Raji (cell line): ENCODE data around the gene ARHGAP42.

Source experiments
- POLR2A ChIP-seq: IDR thresholded peaks from 2 replicates; pipeline ENCODE4 v1.6.1; 2011; ENCODE audit warnings: low read depth, low read length, control low read depth; ENCODE audit not compliant: insufficient read depth

The ARHGAP42 gene

DNA sequence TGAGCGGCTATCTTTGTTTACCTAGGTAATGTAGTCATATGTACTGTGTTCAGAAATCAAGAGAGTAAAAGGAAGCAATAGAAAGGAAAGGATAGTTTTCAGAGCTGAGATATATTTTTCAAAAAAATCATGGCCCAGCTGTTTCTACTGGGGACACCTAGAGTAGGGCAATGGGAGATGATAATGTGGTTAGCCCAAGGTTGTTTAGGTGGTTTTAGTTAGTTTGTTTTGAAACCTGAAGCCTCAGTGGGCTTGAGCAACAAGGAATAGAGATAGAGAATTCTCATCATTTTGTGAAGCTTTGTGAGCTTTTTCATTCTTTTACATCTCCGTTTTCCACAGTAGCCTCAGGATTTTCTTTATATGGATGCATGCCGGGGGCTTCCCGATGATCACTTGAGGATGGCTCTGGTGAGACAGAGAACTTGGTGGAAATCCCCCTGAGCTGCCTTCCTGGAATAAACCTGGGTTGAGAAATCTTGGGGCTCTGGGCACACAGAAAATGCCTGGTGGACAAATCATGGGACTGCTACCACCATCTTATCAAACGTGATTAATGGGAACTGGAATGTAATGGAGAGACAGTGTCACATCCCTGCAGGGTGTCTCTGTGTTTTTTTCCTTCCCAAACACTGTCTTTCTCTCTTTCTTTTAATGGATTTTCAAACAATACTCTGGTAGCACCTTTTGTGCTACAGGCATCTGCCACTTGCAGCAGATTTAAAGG lies 49.0 kb downstream of the ARHGAP42 start:
- TF ChIP-seq POLR2A: no peak

- TF ChIP-seq POLR2A: no peak
These were observed 51.7 kb downstream of the ARHGAP42 start for GRCh38 chr11:100738701-100739270.

- TF ChIP-seq POLR2A: no peak
These were observed 52.6 kb downstream of the ARHGAP42 start for GRCh38 chr11:100739666-100740065.

DNA sequence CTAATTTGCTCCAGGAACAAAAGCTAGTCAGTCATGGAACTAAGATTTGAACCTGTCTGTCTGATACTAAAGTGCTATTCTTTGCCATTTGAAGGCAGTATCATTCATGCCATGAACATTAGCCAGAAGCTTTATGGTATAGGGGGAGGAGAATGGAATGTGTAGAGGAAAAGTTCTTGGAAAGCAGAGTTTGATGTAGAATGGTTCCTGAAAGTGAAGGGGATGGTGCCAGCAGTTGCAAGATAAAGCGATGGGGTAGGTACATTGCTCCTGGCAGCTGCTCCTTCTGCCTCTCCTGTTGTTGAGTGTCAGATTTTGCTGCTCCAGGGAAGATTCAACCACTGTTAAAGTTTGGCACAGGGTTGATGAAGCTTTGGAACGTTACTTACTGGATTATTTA lies 53.4 kb downstream of the ARHGAP42 start:
- TF ChIP-seq POLR2A: no peak

DNA sequence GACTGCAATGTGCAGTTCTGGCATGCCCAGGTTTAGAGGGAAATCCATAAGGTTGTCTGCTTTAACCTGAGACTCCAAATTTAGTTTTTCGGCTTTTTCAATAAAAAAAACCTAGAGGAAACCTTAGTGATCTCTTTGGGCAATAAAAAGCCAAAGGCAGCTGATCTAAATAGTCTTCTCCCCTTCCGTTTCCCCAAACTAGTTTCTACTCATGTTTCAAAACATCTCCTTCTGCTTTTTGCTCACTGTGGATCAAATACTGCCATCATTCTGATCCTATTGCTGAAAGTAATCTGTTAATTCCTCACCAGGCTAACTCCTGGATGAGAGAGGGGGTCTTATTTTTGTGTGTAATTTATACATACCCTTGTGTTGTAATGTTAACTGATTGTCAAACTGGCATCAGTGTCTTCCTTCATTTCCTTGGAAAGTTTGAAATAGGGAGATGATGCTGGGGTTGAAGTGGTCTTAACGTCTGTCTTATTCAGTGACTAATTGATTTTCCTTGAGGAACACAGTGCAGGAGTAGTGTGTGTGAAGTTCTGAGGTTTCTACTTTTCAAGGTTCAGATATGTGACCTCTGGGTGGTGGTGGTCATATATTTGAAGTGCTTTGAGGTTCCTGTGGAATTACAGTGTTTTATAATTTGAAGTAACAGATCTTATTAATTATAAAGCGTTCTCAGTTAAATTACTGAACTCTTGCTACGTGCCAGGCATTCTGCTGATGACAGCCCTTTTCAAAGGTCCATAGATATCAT lies 55.0 kb downstream of the ARHGAP42 start:
- TF ChIP-seq POLR2A: no peak

GRCh38 chr11:100746448-100746847 lies 59.4 kb downstream of the ARHGAP42 start:
- TF ChIP-seq POLR2A: no peak

DNA sequence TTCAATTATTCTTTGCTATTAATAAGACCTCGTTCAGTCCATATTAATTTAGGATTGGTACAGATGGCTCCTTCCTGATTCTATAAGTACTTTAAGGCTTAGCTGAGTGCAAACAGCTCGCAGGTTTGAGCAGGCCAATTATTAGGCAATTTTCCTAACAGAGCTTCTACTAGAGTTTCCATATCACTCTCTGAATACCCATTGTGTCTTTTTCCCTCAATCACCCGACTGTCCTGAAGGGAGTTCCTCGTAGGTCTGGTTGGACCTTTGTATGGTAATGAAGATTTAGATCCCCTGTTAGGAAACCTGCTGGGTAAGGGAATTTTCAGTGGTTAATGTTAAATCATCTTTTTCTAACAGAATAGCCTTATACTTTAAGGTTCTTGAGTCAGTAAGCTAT lies 61.1 kb downstream of the ARHGAP42 start:
- TF ChIP-seq POLR2A: no peak

DNA sequence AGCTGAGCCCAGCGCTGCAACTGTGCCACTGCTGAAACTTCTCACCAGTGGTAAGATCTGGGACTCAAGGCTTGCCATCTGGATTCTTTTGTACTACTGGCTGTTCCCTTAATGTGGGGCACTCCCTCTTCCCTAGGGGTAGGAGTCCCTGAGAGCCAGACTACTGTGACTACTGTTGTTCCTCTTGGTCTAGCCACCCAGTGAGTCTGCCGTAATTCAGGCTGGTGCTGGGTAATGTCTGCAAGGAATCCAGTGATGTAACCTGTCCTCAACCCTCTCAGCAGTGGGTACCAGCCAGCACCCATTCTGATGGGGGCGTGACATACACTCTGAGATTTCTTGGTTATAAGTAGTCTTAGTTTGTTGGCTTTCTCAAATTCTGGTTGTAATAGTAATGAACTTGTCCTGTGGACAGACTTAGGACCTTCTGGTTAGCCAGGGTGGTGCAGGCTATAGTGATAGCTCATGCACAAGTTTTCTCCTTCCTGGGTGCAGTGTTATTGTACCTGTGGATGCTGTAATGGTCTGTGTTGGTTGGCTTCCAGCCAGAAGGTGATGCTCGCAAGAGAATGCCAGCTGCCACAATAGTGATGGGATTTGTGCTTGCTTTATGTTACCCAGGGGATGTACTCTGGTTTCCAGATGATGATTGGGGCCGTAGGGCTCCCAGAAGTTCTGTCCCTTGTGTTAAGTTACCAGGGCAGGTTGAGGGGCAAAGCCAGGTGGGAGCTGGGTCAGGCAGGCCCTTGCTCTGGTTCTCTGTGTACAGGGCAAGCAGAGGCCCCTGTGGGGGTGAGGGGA lies 65.5 kb downstream of the ARHGAP42 start:
- TF ChIP-seq POLR2A: no peak

GRCh38 chr11:100753172-100753543 lies 66.1 kb downstream of the ARHGAP42 start:
- no peak for TF ChIP-seq POLR2A

DNA sequence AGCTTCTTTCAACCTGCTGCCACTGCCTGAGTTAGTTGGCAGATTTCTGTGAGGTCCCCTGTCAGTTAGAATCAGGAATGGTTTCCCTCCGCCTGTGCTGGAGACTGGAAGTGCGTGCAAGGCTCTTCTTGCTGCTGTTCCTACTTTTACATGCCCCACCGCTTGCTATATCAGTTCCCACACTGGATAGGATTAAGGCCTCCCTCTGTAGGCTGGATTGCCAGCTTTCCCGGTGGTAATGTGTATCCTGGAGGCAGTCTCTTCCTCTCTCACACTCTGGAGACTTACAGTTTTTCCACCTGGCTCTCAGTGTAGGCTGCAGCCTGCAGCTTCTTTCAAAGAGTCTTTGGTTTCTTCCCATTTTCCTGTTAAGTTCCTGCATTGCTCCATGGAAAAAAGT lies 66.5 kb downstream of the ARHGAP42 start:
- no peak for TF ChIP-seq POLR2A

GRCh38 chr11:100756559-100756958 lies 69.5 kb downstream of the ARHGAP42 start:
- TF ChIP-seq POLR2A: no peak

DNA sequence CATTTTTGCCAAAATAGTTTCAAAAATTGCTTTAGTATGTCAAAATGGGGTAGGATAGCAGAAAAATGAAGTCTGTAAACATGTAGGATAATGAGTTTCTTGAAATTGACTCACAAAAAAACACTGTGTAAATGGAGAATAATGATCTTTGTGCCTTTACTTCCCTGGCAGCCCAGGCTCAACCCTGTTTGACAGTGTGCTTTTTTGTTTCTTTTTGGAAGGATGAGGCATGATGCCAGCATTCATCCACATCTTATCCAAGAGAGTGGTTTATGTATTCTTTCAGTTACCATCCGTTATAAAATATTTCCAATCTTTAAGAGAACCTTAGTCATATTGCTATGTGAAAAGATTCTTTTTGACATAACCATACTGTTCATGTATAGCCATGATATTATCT lies 70.6 kb downstream of the ARHGAP42 start:
- TF ChIP-seq POLR2A: no peak

GRCh38 chr11:100759106-100759505 lies 72.0 kb downstream of the ARHGAP42 start:
- TF ChIP-seq POLR2A: no peak

- TF ChIP-seq POLR2A: no peak
These were observed 72.8 kb downstream of the ARHGAP42 start for GRCh38 chr11:100759856-100760255.

DNA sequence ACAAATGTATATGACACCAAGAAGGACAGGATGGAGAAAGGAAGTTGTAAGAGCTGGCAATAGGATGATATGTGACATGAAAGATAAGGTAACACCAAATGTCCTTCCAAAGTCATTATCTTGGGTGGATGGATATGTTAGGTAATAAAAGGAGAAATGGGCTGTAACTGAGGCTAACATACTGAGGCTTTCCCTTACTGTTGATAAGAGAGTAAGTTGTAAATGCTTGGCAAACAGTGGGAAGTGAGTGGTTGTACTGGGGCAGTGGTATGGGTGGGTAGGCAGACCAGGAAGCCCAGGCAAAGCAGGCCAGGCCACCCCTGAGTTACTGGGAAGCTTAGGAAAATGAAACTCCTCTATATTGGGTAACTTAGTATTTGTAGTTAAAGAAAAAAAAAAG lies 73.7 kb downstream of the ARHGAP42 start:
- TF ChIP-seq POLR2A: no peak
